Peyer's patch (tissue), 4 donors: Measurements from ENCODE around the gene KIN. TPM values are rescaled to one million over a fixed set of nuclear protein-coding genes. Genes with fewer than 3 reads are reported as not detected.

Experiments
- DNase-seq, 3 donors: peaks; one replicate each; pipeline ENCODE4 v3.0.0-alpha.2; 2017 to 2019
- H3K27ac ChIP-seq, 4 donors: fragments of 200-600 bp; sonication (generic); one replicate each; pipeline ENCODE4 v1.5.1; 2016 to 2019
- H3K27me3 ChIP-seq, 2 donors: fragments of 200-600 bp; sonication (generic); one replicate each; pipeline ENCODE4 v1.5.1; 2019
- H3K36me3 ChIP-seq, 3 donors: fragments of 200-600 bp; sonication (generic); one replicate each; pipeline ENCODE4 v1.5.1; 2016 to 2019
- H3K4me1 ChIP-seq, 4 donors: fragments of 200-600 bp; sonication (generic); one replicate each; pipeline ENCODE4 v1.5.1; 2016 to 2019
- H3K4me3 ChIP-seq, 4 donors: fragments of 200-600 bp; sonication (generic); 1 replicate in 3 of 4; 2 replicates in 1 of 4; pipeline ENCODE4 v1.5.1; 2016 to 2019; ENCODE audit warnings: mild to moderate bottlenecking in 1 of 4
- H3K9me3 ChIP-seq, 4 donors: fragments of 200-600 bp; sonication (generic); one replicate each; pipeline ENCODE4 v1.5.1; 2016 to 2019; ENCODE audit warnings: mild to moderate bottlenecking in 1 of 4
- CTCF ChIP-seq, 6 experiments: fragments of 450-650 bp in 4 of 6; fragments of 200-600 bp in 2 of 6; sonication (generic) in 1 of 6; IDR thresholded peaks; one replicate each; pipeline ENCODE4 v1.5.1; 2017 to 2019; ENCODE audit warnings: antibody characterized with exemption in 6 of 6, mild to moderate bottlenecking in 3 of 6, moderate library complexity in 1 of 6
- POLR2A ChIP-seq, 2 donors: fragments of 450-650 bp; IDR thresholded peaks; one replicate each; pipeline ENCODE4 v1.5.1; 2017; ENCODE audit warnings: antibody characterized with exemption in 2 of 2, mild to moderate bottlenecking in 2 of 2, moderate library complexity in 2 of 2
- total RNA-seq, 4 donors: library from RNA; depleted of rRNA; stranded (reverse); fragments of >200 nt; gene quantifications; one replicate each; pipeline ENCODE4 v1.1.0, GENCODE V29; 2016

The KIN gene
- total RNA-seq, 4 donors from 2014 or later: 8.9 to 25.6 (median 11.8) TPM

DNA sequence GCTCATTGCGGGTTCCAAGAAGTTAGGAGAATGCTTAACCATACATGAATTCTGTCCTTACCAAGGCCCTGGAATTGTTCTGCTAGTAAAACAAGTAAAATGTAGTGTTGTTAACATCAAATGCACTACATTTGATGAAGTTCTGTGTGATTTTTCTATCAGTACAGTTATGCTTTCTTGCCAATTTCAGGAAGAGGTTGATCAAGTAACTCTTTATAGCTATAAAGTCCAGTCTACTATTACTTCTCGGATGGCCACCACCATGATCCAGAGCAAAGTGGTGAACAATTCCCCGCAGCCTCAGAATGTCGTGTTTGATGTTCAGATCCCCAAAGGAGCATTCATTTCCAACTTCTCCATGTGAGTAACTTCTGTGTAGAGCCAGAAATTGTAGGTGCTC is 79.0 kb downstream of the KIN start:
- Histone ChIP-seq H3K9me3 (no peaks in the 10 kb centered on the region), H3K36me3 (no peaks in the 10 kb centered on the region), H3K4me1 (no peaks in the 10 kb centered on the region), H3K27ac (no peak overlapping the region), H3K27me3 (no peaks in the 10 kb centered on the region), H3K4me3 (no peak overlapping the region)
- no peak for DNase-seq
- TF ChIP-seq POLR2A (IDR thresholded peaks at IDR 0.05): no peak
- no peak for TF ChIP-seq CTCF (IDR thresholded peaks at IDR 0.05)

DNA sequence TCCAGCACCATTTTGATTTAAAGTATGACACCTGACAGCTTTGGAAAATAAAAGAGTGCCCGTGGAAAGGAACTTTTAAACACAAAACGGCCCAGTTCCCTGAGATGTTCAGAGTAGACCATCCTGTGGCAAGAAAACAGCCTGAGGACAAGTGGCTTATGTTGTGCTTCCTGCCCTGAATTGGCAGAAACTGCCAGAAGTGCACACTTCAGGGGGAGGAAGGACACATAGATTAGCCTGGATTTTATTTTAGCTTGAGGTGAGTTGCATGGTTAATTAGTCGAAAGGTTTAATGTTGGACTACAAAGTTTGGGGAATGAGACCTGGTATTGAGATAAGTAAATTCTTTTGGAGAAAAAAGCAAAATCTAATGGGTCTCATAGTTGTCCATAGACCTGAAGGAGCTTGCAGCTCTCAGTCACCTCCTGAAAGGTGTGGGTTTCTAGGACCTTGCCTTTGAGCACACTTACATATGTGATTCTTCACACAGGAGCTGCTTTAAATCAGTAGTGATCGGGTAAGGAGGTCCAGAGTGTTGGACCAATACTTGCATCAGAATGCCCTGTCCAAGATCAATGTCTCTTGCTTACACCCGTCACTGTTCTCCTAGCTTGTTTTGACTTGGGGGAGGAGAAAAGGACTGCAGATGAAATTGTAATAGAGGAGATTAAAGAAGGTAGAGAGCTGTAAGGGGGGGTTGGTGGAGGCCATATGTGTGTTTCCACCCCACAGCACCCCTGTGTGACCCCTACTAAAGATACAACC is 79.8 kb downstream of the KIN start:
- no peaks in the 10 kb centered on the region for H3K9me3 ChIP-seq
- no peak overlapping the region for H3K4me3 ChIP-seq

DNA sequence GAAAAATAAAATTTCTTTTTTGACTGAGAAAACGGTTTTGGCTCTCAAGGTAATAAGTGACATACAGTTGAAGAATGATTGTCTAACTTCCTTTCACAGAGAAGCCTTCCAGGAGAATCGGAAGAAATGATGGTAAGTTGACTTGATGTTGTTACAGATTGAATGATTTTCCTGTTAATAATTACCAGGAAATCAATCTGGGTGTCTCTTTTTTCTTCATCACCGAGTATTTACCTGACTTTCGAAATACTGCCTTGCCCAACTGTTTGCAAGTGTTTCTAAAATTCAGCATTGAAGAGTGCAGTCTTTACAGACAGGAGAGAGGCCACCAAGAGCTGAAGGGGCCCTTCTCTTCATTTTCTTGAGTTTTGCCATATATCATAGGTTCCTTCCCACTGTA is 80.7 kb downstream of the KIN start:
- DNase-seq: no peak

More for the DNA sequence above, 79.8 kb downstream of the KIN start:
- no peak for DNase-seq
- Histone ChIP-seq H3K27me3 (no peaks in the 10 kb centered on the region), H3K36me3 (no peaks in the 10 kb centered on the region), H3K4me1 (no peaks in the 10 kb centered on the region), H3K27ac (no peak overlapping the region)
- TF ChIP-seq POLR2A (IDR thresholded peaks at IDR 0.05) (no peak), CTCF (IDR thresholded peaks at IDR 0.05) (no peak)

DNA sequence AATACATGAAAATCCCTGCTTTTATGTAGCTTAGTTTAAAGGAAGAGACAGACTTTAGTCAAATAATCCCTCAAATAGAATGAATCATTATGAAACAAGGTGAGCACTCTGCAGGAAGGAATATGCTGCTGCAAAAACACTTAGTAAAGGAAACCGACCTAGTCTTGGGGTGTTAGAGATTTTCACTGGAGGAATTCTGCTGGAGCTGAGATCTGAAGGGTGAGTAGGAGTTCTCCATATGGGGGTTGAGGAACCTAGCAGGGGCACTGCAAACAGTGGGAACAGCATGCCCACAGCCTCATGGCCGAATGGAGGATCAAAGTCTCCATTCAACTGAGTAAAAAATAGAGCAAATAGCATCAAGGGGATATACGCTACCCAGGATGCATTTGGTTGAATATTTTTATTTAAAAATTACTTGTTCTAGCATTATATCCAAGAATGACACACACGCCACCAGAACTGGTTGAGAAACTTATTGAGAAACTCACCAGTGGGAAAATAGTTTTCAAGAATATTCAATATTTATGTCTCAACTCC is 81.2 kb downstream of the KIN start:
- no peak for DNase-seq
- no peak for TF ChIP-seq CTCF (IDR thresholded peaks at IDR 0.05)
- TF ChIP-seq POLR2A (IDR thresholded peaks at IDR 0.05): no peak
- H3K4me1 ChIP-seq: no peaks in the 10 kb centered on the region
- H3K27ac ChIP-seq: no peak overlapping the region
- H3K27me3 ChIP-seq: no peaks in the 10 kb centered on the region
- no peak overlapping the region for H3K4me3 ChIP-seq
- H3K36me3 ChIP-seq: no peaks in the 10 kb centered on the region
- no peaks in the 10 kb centered on the region for H3K9me3 ChIP-seq

More for the DNA sequence above, 80.7 kb downstream of the KIN start:
- TF ChIP-seq CTCF (IDR thresholded peaks at IDR 0.05) (no peak), POLR2A (IDR thresholded peaks at IDR 0.05) (no peak)
- no peaks in the 10 kb centered on the region for H3K4me1 ChIP-seq
- H3K27ac ChIP-seq: no peak overlapping the region
- H3K4me3 ChIP-seq: no peak overlapping the region
- H3K9me3 ChIP-seq: no peaks in the 10 kb centered on the region
- H3K36me3 ChIP-seq: no peaks in the 10 kb centered on the region
- no peaks in the 10 kb centered on the region for H3K27me3 ChIP-seq

DNA sequence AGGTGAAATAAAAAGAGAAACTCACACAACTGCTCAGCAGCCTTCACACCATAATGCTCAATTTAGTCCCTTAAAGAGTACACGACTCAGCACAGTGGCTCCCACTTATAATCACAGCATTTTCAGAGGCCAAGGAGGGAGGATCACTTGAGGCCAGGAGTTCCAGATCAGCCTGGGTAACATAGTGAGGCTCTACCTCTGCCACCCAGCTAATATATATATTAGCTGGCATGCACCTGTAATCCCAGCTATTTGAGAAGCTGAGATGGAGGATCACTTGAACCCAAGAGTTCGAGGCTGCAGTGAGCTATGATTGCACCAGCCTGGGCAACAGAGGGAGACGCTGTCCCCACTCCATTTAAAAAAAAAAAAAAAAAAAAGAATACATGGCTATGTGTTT is 82.5 kb downstream of the KIN start:
- no peaks in the 10 kb centered on the region for H3K9me3 ChIP-seq
- no peak overlapping the region for H3K4me3 ChIP-seq
- no peak overlapping the region for H3K27ac ChIP-seq
- H3K27me3 ChIP-seq: no peaks in the 10 kb centered on the region
- H3K36me3 ChIP-seq: no peaks in the 10 kb centered on the region
- no peak for DNase-seq
- H3K4me1 ChIP-seq: no peaks in the 10 kb centered on the region
- no peak for TF ChIP-seq CTCF (IDR thresholded peaks at IDR 0.05)
- no peak for TF ChIP-seq POLR2A (IDR thresholded peaks at IDR 0.05)
